Measurements from ENCODE around the gene TRIM3.

DNA sequence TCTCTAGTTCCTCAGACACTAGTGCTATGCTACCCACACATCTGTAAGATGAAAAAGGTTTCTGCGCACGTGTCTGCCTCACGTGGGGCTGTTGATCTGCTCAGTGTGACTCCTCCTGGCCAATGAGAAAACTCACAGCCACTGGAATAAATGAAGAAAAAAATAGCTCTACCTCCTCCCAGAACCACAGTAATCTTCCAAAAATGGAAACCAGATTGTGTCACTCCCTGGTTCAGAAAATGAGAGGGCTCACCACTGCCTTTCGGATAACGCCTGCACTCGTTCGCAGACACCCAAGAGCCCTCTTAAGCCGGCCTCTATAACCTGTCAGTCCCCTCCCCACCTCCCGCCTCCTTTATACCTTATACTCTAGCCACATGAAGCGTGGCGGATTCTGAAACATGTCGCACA is 59.9 kb downstream of the TRIM3 start:
- TF ChIP-seq, protein P1, sequence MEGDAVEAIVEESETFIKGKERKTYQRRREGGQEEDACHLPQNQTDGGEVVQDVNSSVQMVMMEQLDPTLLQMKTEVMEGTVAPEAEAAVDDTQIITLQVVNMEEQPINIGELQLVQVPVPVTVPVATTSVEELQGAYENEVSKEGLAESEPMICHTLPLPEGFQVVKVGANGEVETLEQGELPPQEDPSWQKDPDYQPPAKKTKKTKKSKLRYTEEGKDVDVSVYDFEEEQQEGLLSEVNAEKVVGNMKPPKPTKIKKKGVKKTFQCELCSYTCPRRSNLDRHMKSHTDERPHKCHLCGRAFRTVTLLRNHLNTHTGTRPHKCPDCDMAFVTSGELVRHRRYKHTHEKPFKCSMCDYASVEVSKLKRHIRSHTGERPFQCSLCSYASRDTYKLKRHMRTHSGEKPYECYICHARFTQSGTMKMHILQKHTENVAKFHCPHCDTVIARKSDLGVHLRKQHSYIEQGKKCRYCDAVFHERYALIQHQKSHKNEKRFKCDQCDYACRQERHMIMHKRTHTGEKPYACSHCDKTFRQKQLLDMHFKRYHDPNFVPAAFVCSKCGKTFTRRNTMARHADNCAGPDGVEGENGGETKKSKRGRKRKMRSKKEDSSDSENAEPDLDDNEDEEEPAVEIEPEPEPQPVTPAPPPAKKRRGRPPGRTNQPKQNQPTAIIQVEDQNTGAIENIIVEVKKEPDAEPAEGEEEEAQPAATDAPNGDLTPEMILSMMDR (conservative IDR thresholded peaks at IDR 0.05 in 1 of 2, IDR thresholded peaks at IDR 0.05 in 1 of 2; ENCODE audit: extremely low read depth in 1 of 2, insufficient read depth in 1 of 2, low read depth in 1 of 2, low read length in 2 of 2), result no peak
- no peak for TF ChIP-seq EZH2 (IDR thresholded peaks at IDR 0.05; ENCODE audit: borderline replicate concordance, low read length)
